T-helper 17 cell (primary cell): ENCODE data around the gene IQCH. TPM values are rescaled to one million over a fixed set of nuclear protein-coding genes. Genes with fewer than 3 reads are reported as not detected.
"Not testable (repeated sequence)": the region's sequence is repeated elsewhere in the genome, so short reads cannot be mapped to it uniquely, and the experiment has no call there.

Experiments used
- ATAC-seq: fragments of 150-1000 bp; cut with Tn5 transposase; 2 replicates; pipeline ENCODE4 v1.10.0; 2021; ENCODE audit warnings: mild to moderate bottlenecking, moderate library complexity
- DNase-seq, 3 donors: peaks; one replicate each; pipeline versions ENCODE4 v3.0.0 to v3.0.0-alpha.2; 2020 to 2021
- H3K9me3 ChIP-seq: one replicate; pipeline ENCODE4 v1.7.0; 2013; ENCODE audit warnings: low read length, mild to moderate bottlenecking; ENCODE audit not compliant: control insufficient read depth, poor library complexity, severe bottlenecking
- H3K27ac Mint-ChIP-seq: one replicate; pipeline ENCODE4 v1.8.0; 2022; ENCODE audit warnings: mild to moderate bottlenecking, moderate library complexity, mixed read lengths
- H3K27me3 Mint-ChIP-seq: one replicate; pipeline ENCODE4 v1.8.0; 2022; ENCODE audit warnings: mixed read lengths
- H3K36me3 Mint-ChIP-seq: one replicate; pipeline ENCODE4 v1.8.0; 2022; ENCODE audit warnings: low read depth, mixed read lengths
- H3K4me1 Mint-ChIP-seq: one replicate; pipeline ENCODE4 v1.8.0; 2022; ENCODE audit warnings: mild to moderate bottlenecking, mixed read lengths
- H3K4me3 Mint-ChIP-seq: one replicate; pipeline ENCODE4 v1.8.0; 2022; ENCODE audit warnings: mild to moderate bottlenecking, moderate library complexity, mixed read lengths
- total RNA-seq, 4 donors: library from RNA in 2 of 4; stranded (reverse) in 2 of 4; gene quantifications; one replicate each; pipeline ENCODE4 v1.2.3 and lab custom pipeline; 2022 to 2026

Gene IQCH
- total RNA-seq, 2 donors from 2014 or later = 0.70 to 1.2 TPM

- not testable (repeated sequence) for H3K9me3 ChIP-seq, ATAC-seq, DNase-seq, H3K27me3 Mint-ChIP-seq, H3K4me1 Mint-ChIP-seq, H3K36me3 Mint-ChIP-seq, H3K4me3 Mint-ChIP-seq, H3K27ac Mint-ChIP-seq
These were observed 182.0 kb downstream of the IQCH start for GRCh38 chr15:67436351-67437250.

- H3K9me3 ChIP-seq = no peaks in the 10 kb centered on the region
- DNase-seq (no peak), ATAC-seq (no peak)
- no peak overlapping the region for H3K27ac Mint-ChIP-seq
- H3K4me1 Mint-ChIP-seq = no peaks in the 10 kb centered on the region
- no peaks in the 10 kb centered on the region for H3K27me3 Mint-ChIP-seq
- no peaks in the 10 kb centered on the region for H3K36me3 Mint-ChIP-seq
- no peak overlapping the region for H3K4me3 Mint-ChIP-seq
These were observed 189.5 kb downstream of the IQCH start for GRCh38 chr15:67444100-67444499.

GRCh38 chr15:67446449-67446848 is 191.9 kb downstream of the IQCH start:
- Mint-ChIP-seq H3K36me3 (no peaks in the 10 kb centered on the region), H3K27ac (no peak overlapping the region), H3K4me1 (no peaks in the 10 kb centered on the region), H3K27me3 (no peaks in the 10 kb centered on the region), H3K4me3 (no peak overlapping the region)
- ATAC-seq (no peak), DNase-seq (no peak)
- no peaks in the 10 kb centered on the region for H3K9me3 ChIP-seq

GRCh38 chr15:67448372-67448771 is 193.8 kb downstream of the IQCH start:
- DNase-seq, ATAC-seq, H3K27ac Mint-ChIP-seq, H3K4me3 Mint-ChIP-seq, H3K4me1 Mint-ChIP-seq, H3K36me3 Mint-ChIP-seq, H3K9me3 ChIP-seq, H3K27me3 Mint-ChIP-seq: not testable (repeated sequence)

GRCh38 chr15:67453703-67454102 is 199.1 kb downstream of the IQCH start:
- not testable (repeated sequence) for H3K9me3 ChIP-seq, H3K27ac Mint-ChIP-seq, H3K4me1 Mint-ChIP-seq, ATAC-seq, DNase-seq, H3K4me3 Mint-ChIP-seq, H3K36me3 Mint-ChIP-seq
- peaks cover 15% of the 10 kb centered on the region for H3K27me3 Mint-ChIP-seq

GRCh38 chr15:67456677-67457529 is 202.3 kb downstream of the IQCH start:
- peak; percentile 94 for ATAC-seq
- Mint-ChIP-seq H3K27ac (no peak overlapping the region), H3K36me3 (peaks cover 6% of the 10 kb centered on the region), H3K4me3 (no peak overlapping the region), H3K4me1 (no peaks in the 10 kb centered on the region), H3K27me3 (peaks cover 13% of the 10 kb centered on the region)
- no peaks in the 10 kb centered on the region for H3K9me3 ChIP-seq
- DNase-seq = peak; percentile 62 to 78 (median 63)

GRCh38 chr15:67458331-67459029 is 203.9 kb downstream of the IQCH start:
- Mint-ChIP-seq H3K4me1 (no peaks in the 10 kb centered on the region), H3K27me3 (peaks cover 10% of the 10 kb centered on the region), H3K4me3 (no peak overlapping the region), H3K36me3 (peaks cover 6% of the 10 kb centered on the region), H3K27ac (peak overlapping the region; percentile 62)
- DNase-seq (no peak), ATAC-seq (no peak)
- no peaks in the 10 kb centered on the region for H3K9me3 ChIP-seq

GRCh38 chr15:67460521-67460920 is 205.9 kb downstream of the IQCH start:
- peaks cover 2% of the 10 kb centered on the region for H3K36me3 Mint-ChIP-seq
- DNase-seq (no peak), ATAC-seq (no peak)
- H3K4me3 Mint-ChIP-seq = no peak overlapping the region
- no peaks in the 10 kb centered on the region for H3K4me1 Mint-ChIP-seq
- no peaks in the 10 kb centered on the region for H3K9me3 ChIP-seq
- peaks cover 10% of the 10 kb centered on the region for H3K27me3 Mint-ChIP-seq
- no peak overlapping the region for H3K27ac Mint-ChIP-seq

GRCh38 chr15:67461735-67462134 is 207.1 kb downstream of the IQCH start:
- Mint-ChIP-seq H3K4me1 (no peaks in the 10 kb centered on the region), H3K4me3 (no peak overlapping the region)

GRCh38 chr15:67462875-67463274 is 208.3 kb downstream of the IQCH start:
- Mint-ChIP-seq H3K27ac (no peak overlapping the region), H3K36me3 (peaks cover 2% of the 10 kb centered on the region), H3K4me3 (no peak overlapping the region), H3K27me3 (no peaks in the 10 kb centered on the region), H3K4me1 (no peaks in the 10 kb centered on the region)
- DNase-seq (no peak), ATAC-seq (no peak)
- no peaks in the 10 kb centered on the region for H3K9me3 ChIP-seq

More at GRCh38 chr15:67461735-67462134, 207.1 kb downstream of the IQCH start:
- peaks cover 2% of the 10 kb centered on the region for H3K36me3 Mint-ChIP-seq
- DNase-seq (no peak), ATAC-seq (no peak)
- no peaks in the 10 kb centered on the region for H3K9me3 ChIP-seq
- no peak overlapping the region for H3K27ac Mint-ChIP-seq
- H3K27me3 Mint-ChIP-seq = peaks cover 2% of the 10 kb centered on the region

- H3K27me3 Mint-ChIP-seq = no peaks in the 10 kb centered on the region
- no peak overlapping the region for H3K4me3 Mint-ChIP-seq
These were observed 208.9 kb downstream of the IQCH start for GRCh38 chr15:67463488-67463887.

GRCh38 chr15:67465196-67465952 is 210.8 kb downstream of the IQCH start:
- DNase-seq (no peak), ATAC-seq (no peak)
- Mint-ChIP-seq H3K27me3 (no peaks in the 10 kb centered on the region), H3K4me3 (no peak overlapping the region), H3K36me3 (no peaks in the 10 kb centered on the region), H3K27ac (no peak overlapping the region), H3K4me1 (no peaks in the 10 kb centered on the region)
- H3K9me3 ChIP-seq = no peaks in the 10 kb centered on the region

More at GRCh38 chr15:67463488-67463887, 208.9 kb downstream of the IQCH start:
- Mint-ChIP-seq H3K27ac (no peak overlapping the region), H3K36me3 (no peaks in the 10 kb centered on the region), H3K4me1 (no peaks in the 10 kb centered on the region)
- DNase-seq (no peak), ATAC-seq (no peak)
- H3K9me3 ChIP-seq = no peaks in the 10 kb centered on the region
